Measurements from ENCODE around the gene B3GLCT.

The B3GLCT gene

GRCh38 chr13:31224963-31225559 lies 25.3 kb downstream of the B3GLCT start:
- no peak for DNase-seq

- no peak for DNase-seq
Measured at GRCh38 chr13:31225998-31226675, 26.4 kb downstream of the B3GLCT start.

- DNase-seq = no peak
Measured at GRCh38 chr13:31227063-31227462, 27.3 kb downstream of the B3GLCT start.

GRCh38 chr13:31227870-31228269 lies 28.1 kb downstream of the B3GLCT start:
- DNase-seq = no peak

GRCh38 chr13:31234729-31235128 lies 35.0 kb downstream of the B3GLCT start:
- no peak for DNase-seq

GRCh38 chr13:31236211-31236786 lies 36.5 kb downstream of the B3GLCT start:
- DNase-seq = peak; percentile 36 to 43

- DNase-seq = no peak
Measured at GRCh38 chr13:31240921-31241320, 41.1 kb downstream of the B3GLCT start.

GRCh38 chr13:31242367-31242766 lies 42.6 kb downstream of the B3GLCT start:
- DNase-seq = no peak

- DNase-seq = no peak
Measured at GRCh38 chr13:31242916-31243315, 43.1 kb downstream of the B3GLCT start.

- DNase-seq = no peak
Measured at GRCh38 chr13:31245598-31246373, 46.0 kb downstream of the B3GLCT start.

- no peak for DNase-seq
Measured at GRCh38 chr13:31246918-31247317, 47.1 kb downstream of the B3GLCT start.

- DNase-seq = no peak
Measured at GRCh38 chr13:31248361-31248760, 48.6 kb downstream of the B3GLCT start.

- no peak for DNase-seq
Measured at GRCh38 chr13:31248965-31249539, 49.3 kb downstream of the B3GLCT start.

- DNase-seq = no peak
Measured at GRCh38 chr13:31250435-31250834, 50.7 kb downstream of the B3GLCT start.

GRCh38 chr13:31261241-31261640 lies 61.5 kb downstream of the B3GLCT start:
- DNase-seq = no peak

GRCh38 chr13:31263346-31263745 lies 63.6 kb downstream of the B3GLCT start:
- no peak for DNase-seq

- DNase-seq = no peak
Measured at GRCh38 chr13:31264151-31264550, 64.4 kb downstream of the B3GLCT start.

GRCh38 chr13:31267126-31267784 lies 67.5 kb downstream of the B3GLCT start:
- DNase-seq = no peak

GRCh38 chr13:31274390-31274789 lies 74.6 kb downstream of the B3GLCT start:
- DNase-seq = no peak

GRCh38 chr13:31276421-31276820 lies 76.6 kb downstream of the B3GLCT start:
- no peak for DNase-seq

GRCh38 chr13:31278869-31279268 lies 79.1 kb downstream of the B3GLCT start:
- no peak for DNase-seq

GRCh38 chr13:31282741-31283455 lies 83.1 kb downstream of the B3GLCT start:
- DNase-seq = no peak

All from NCI-H2081 (cell line).